MM.1S (cell line): Measurements from ENCODE around the gene LRRC4C.

Source experiments
- EZH2 ChIP-seq: fragments of 300-600 bp; sonication (generic); optimal IDR thresholded peaks from 2 replicates; pipeline ENCODE3; 2017; ENCODE audit warnings: low read depth, mild to moderate bottlenecking, antibody characterized with exemption, low read length, mixed read lengths
- TF ChIP-seq, protein P1 (sequence below): fragments of 300-600 bp; sonication (generic); IDR thresholded peaks from 2 replicates; pipeline ENCODE4 v1.5.1; 2016; ENCODE audit warnings: antibody characterized with exemption, low read length, mixed read lengths

DNA sequence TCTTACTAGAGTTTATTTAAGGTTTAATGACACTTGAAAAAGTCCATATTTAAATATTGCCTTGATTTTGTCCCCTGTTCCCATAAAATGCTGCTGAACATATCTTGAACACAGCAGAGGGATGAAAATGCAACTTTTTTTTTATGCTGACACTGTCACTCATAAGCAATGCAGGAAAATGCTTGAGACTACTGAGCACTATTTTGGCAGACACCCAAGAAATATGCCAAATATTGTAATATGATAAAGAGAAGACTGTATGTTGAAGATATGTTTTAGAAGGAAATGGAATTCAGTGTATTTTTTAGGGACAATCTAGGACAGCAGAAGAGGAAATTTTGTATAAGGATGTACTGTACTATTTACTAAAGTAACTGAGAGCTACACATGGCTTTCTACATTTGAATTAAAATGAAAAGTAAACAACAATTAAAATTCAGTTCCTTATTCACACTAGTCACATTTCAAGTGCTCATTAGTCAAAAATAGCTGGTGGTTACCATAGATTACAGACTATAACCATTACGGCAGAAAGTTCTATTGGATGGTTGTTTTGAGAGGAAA is 58.6 kb downstream of the LRRC4C start:
- TF ChIP-seq, protein P1, sequence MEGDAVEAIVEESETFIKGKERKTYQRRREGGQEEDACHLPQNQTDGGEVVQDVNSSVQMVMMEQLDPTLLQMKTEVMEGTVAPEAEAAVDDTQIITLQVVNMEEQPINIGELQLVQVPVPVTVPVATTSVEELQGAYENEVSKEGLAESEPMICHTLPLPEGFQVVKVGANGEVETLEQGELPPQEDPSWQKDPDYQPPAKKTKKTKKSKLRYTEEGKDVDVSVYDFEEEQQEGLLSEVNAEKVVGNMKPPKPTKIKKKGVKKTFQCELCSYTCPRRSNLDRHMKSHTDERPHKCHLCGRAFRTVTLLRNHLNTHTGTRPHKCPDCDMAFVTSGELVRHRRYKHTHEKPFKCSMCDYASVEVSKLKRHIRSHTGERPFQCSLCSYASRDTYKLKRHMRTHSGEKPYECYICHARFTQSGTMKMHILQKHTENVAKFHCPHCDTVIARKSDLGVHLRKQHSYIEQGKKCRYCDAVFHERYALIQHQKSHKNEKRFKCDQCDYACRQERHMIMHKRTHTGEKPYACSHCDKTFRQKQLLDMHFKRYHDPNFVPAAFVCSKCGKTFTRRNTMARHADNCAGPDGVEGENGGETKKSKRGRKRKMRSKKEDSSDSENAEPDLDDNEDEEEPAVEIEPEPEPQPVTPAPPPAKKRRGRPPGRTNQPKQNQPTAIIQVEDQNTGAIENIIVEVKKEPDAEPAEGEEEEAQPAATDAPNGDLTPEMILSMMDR: no peak
- no peak for TF ChIP-seq EZH2
